HepG2 (cell line): ENCODE results near the gene MAPK14. TPM values are rescaled to one million over a fixed set of nuclear protein-coding genes. Genes with fewer than 3 reads are reported as not detected.

Experiments used
- ATF7-NPFF ChIP-seq: sonication (generic); formaldehyde crosslinking; IDR thresholded peaks from 2 replicates; pipeline ENCODE4 v1.8.1; 2023; ENCODE audit warnings: mild to moderate bottlenecking, low read depth, missing genetic modification reagents, moderate library complexity
- CENPX ChIP-seq: sonication (generic); formaldehyde crosslinking; IDR thresholded peaks from 2 replicates; pipeline ENCODE4 v1.9.0; 2021; ENCODE audit warnings: mild to moderate bottlenecking, missing genetic modification reagents, moderate library complexity
- DMAP1 ChIP-seq: IDR thresholded peaks from 2 replicates; pipeline ENCODE4 v1.6.1; 2016
- GABPA ChIP-seq, 2 experiments: IDR thresholded peaks; 2 replicates each; pipeline ENCODE4 v1.6.1; 2011 to 2016; ENCODE audit warnings: low read depth in 2 of 2, low read length in 1 of 2, missing biosample characterization in 1 of 2, missing genetic modification characterization in 1 of 2
- KDM5A ChIP-seq: fragments of 200-600 bp; sonication (generic); IDR thresholded peaks from 2 replicates; pipeline ENCODE4 v1.7.0; 2018; ENCODE audit warnings: antibody characterized with exemption, mild to moderate bottlenecking, low read length, borderline replicate concordance
- LBX2 ChIP-seq: sonication (generic); formaldehyde crosslinking; IDR thresholded peaks from 2 replicates; pipeline ENCODE4 v1.5.0; 2020; ENCODE audit warnings: missing genetic modification reagents, mild to moderate bottlenecking, borderline replicate concordance
- MXD3 ChIP-seq: IDR thresholded peaks from 2 replicates; pipeline ENCODE4 v1.6.1; 2016; ENCODE audit warnings: mild to moderate bottlenecking, missing biosample characterization, missing genetic modification reagents
- PRMT3 ChIP-seq: sonication (generic); formaldehyde crosslinking; IDR thresholded peaks from 2 replicates; pipeline ENCODE4 v1.8.1; 2022; ENCODE audit warnings: low read depth, mild to moderate bottlenecking, moderate library complexity, missing genetic modification reagents, borderline replicate concordance
- REPIN1 ChIP-seq: sonication (generic); formaldehyde crosslinking; IDR thresholded peaks from 2 replicates; pipeline ENCODE4 v1.8.0; 2022; ENCODE audit warnings: missing genetic modification reagents, low read depth, mild to moderate bottlenecking, borderline replicate concordance
- SP1 ChIP-seq, 2 experiments: fragments of 450-650 bp in 1 of 2; sonication (generic) in 1 of 2; formaldehyde crosslinking in 1 of 2; IDR thresholded peaks; 2 replicates each; pipeline versions ENCODE4 v1.4.0 to v1.6.1; 2016 to 2020; ENCODE audit warnings: missing genetic modification reagents in 1 of 2
- SRY ChIP-seq: sonication (generic); formaldehyde crosslinking; IDR thresholded peaks from 2 replicates; pipeline ENCODE4 v1.8.0; 2022; ENCODE audit warnings: mild to moderate bottlenecking, missing genetic modification reagents
- TCF7 ChIP-seq: sonication (generic); IDR thresholded peaks from 2 replicates; pipeline ENCODE4 v1.6.1; 2016; ENCODE audit warnings: antibody characterized with exemption, low read depth
- TIGD3 ChIP-seq: sonication (generic); formaldehyde crosslinking; IDR thresholded peaks from 2 replicates; pipeline ENCODE4 v1.5.1; 2020; ENCODE audit warnings: mild to moderate bottlenecking, missing genetic modification reagents, borderline replicate concordance
- TOPORS ChIP-seq: sonication (generic); formaldehyde crosslinking; IDR thresholded peaks from 2 replicates; pipeline ENCODE4 v1.8.0; 2023; ENCODE audit warnings: mild to moderate bottlenecking, missing genetic modification reagents
- TP53 ChIP-seq: sonication (generic); formaldehyde crosslinking; conservative IDR thresholded peaks from 2 replicates; pipeline ENCODE4 v1.4.0; 2020; ENCODE audit warnings: missing genetic modification reagents
- YEATS4 ChIP-seq: sonication (generic); formaldehyde crosslinking; IDR thresholded peaks from 2 replicates; pipeline ENCODE4 v1.4.0; 2020; ENCODE audit warnings: missing genetic modification reagents, borderline replicate concordance
- ZBTB7A ChIP-seq: sonication (generic); formaldehyde crosslinking; IDR thresholded peaks from 2 replicates; pipeline ENCODE4 v1.8.0; 2022; ENCODE audit warnings: mild to moderate bottlenecking, missing genetic modification reagents
- ZNF263 ChIP-seq: sonication (generic); formaldehyde crosslinking; IDR thresholded peaks from 2 replicates; pipeline ENCODE4 v1.4.0; 2020; ENCODE audit warnings: missing genetic modification reagents
- ZNF280D ChIP-seq: sonication (generic); formaldehyde crosslinking; IDR thresholded peaks from 2 replicates; pipeline ENCODE4 v1.5.1; 2020; ENCODE audit warnings: mild to moderate bottlenecking, missing genetic modification reagents
- ZNF546 ChIP-seq: sonication (generic); formaldehyde crosslinking; conservative IDR thresholded peaks from 2 replicates; pipeline ENCODE4 v1.8.1; 2023; ENCODE audit warnings: mild to moderate bottlenecking, missing genetic modification reagents
- ZNF552 ChIP-seq: sonication (generic); formaldehyde crosslinking; IDR thresholded peaks from 2 replicates; pipeline ENCODE4 v1.9.0; 2022; ENCODE audit warnings: missing genetic modification reagents, mild to moderate bottlenecking, borderline replicate concordance
- ZNF737 ChIP-seq: sonication (generic); formaldehyde crosslinking; IDR thresholded peaks from 2 replicates; pipeline ENCODE4 v1.5.0; 2020; ENCODE audit warnings: missing genetic modification reagents, mild to moderate bottlenecking, borderline replicate concordance
- ZNF776 ChIP-seq: sonication (generic); formaldehyde crosslinking; IDR thresholded peaks from 2 replicates; pipeline ENCODE4 v1.4.0; 2020; ENCODE audit warnings: mild to moderate bottlenecking, missing genetic modification reagents
- ZNF792 ChIP-seq: IDR thresholded peaks from 2 replicates; pipeline ENCODE4 v1.6.1; 2016
- ZNF879 ChIP-seq: sonication (generic); formaldehyde crosslinking; IDR thresholded peaks from 2 replicates; pipeline ENCODE4 v1.8.1; 2023; ENCODE audit warnings: missing genetic modification reagents
- polyA plus RNA-seq, 8 experiments: library from polyadenylated mRNA; depleted of rRNA in 3 of 8; stranded (reverse) in 7 of 8; unstranded in 1 of 8; fragments of >200 nt; fragmentation: Illumina TruSeq in 4 of 8; extraction: Trizol in 4 of 8; gene quantifications; 2 replicates each; pipeline versions ENCODE4 v1.2.1 to v1.2.3, GENCODE V29; 2011 to 2016; ENCODE audit warnings: low read depth in 4 of 8, missing spikeins in 1 of 8, mixed read lengths in 1 of 8; ENCODE audit not compliant: insufficient read depth in 1 of 8
- total RNA-seq, 5 experiments: library from RNA; depleted of rRNA; stranded (reverse); fragments of >200 nt; fragmentation: Illumina TruSeq; extraction: Trizol; gene quantifications; 2 replicates each; pipeline ENCODE4 v1.2.3, GENCODE V29; 2016; ENCODE audit warnings: low read depth in 1 of 5

The MAPK14 gene
- total and polyA plus RNA-seq, 2 of the 13 experiments (the other 11 are each of a cell fraction or from before 2014, with no cell fraction given): 66.3 to 67.3 TPM

GRCh38 chr6:36095497-36096391 lies 68.1 kb downstream of the MAPK14 start (continued):
- TF ChIP-seq YEATS4: peak; percentile 67
- TF ChIP-seq ZNF552 (CRISPR knock-in tag): no peak
- no peak for TF ChIP-seq ZNF879 (CRISPR knock-in tag)
- TF ChIP-seq GABPA (IDR thresholded peaks at IDR 0.05; ENCODE audit: low read depth, low read length): no peak
- peak; percentile 52 for TF ChIP-seq GABPA (CRISPR knock-in tag; IDR thresholded peaks at IDR 0.05; ENCODE audit: low read depth)
- no peak for TF ChIP-seq ZNF263 (CRISPR knock-in tag)
- TF ChIP-seq ZNF546 (CRISPR knock-in tag): no peak
- TF ChIP-seq CENPX: no peak
- TF ChIP-seq TOPORS (CRISPR knock-in tag): no peak
- TF ChIP-seq ZNF737: no peak; the same call in 1 of the 2 replicates
- no peak for TF ChIP-seq SRY
- TF ChIP-seq DMAP1 (CRISPR knock-in tag): peak; percentile 93
- peak; percentile 51; the same call in 1 of the 2 replicates for TF ChIP-seq KDM5A
- peak; percentile 69 for TF ChIP-seq TCF7
- TF ChIP-seq ZNF280D (CRISPR knock-in tag): peak; percentile 79; the same call in 1 of the 2 replicates
- no peak for TF ChIP-seq LBX2
- no peak; the same call in 1 of the 2 replicates for TF ChIP-seq ZBTB7A (CRISPR knock-in tag)
- no peak for TF ChIP-seq MXD3 (CRISPR knock-in tag)
- no peak for TF ChIP-seq ATF7-NPFF
- peak; percentile 87 for TF ChIP-seq ZNF792 (CRISPR knock-in tag)
- TF ChIP-seq TP53 (CRISPR knock-in tag): no peak; the same call in 1 of the 2 replicates
- no peak for TF ChIP-seq ZNF776 (CRISPR knock-in tag)
- TF ChIP-seq SP1 (IDR thresholded peaks at IDR 0.05): no peak
- TF ChIP-seq SP1 (CRISPR knock-in tag; IDR thresholded peaks at IDR 0.05): peak; percentile 53; the same call in 1 of the 2 replicates
- TF ChIP-seq PRMT3 (CRISPR knock-in tag): no peak
- TF ChIP-seq REPIN1 (CRISPR knock-in tag): peak; percentile 58; the same call in 1 of the 2 replicates
- TF ChIP-seq TIGD3 (CRISPR knock-in tag): no peak
